ENCODE measurements around the gene PGBD2.

The PGBD2 gene

GRCh38 chr1:248906009-248906752 lies at the start of gene PGBD2:
TSS of gene PGBD2 (plus strand) at chr1:248906235. CDS start at chr1:248913863, 7,628 bp downstream.
- peak; percentile 82 for TF ChIP-seq CTCF (IDR thresholded peaks at IDR 0.05; ENCODE audit: borderline replicate concordance, insufficient read depth, low read depth, low read length)
- H3K4me3 ChIP-seq (ENCODE audit: low read depth, low read length) = peak within 1 kb of the TSS; percentile 93

- H3K4me3 ChIP-seq (ENCODE audit: low read depth, low read length) = peak overlapping the region; percentile 85
- TF ChIP-seq CTCF (IDR thresholded peaks at IDR 0.05; ENCODE audit: borderline replicate concordance, insufficient read depth, low read depth, low read length) = no peak
Measured at GRCh38 chr1:248857201-248857600, 48.8 kb upstream of the PGBD2 start.

- H3K4me3 ChIP-seq (ENCODE audit: low read depth, low read length) = peak overlapping the region; percentile 85
- TF ChIP-seq CTCF (IDR thresholded peaks at IDR 0.05; ENCODE audit: borderline replicate concordance, insufficient read depth, low read depth, low read length) = no peak
Measured at GRCh38 chr1:248857749-248858095, 48.3 kb upstream of the PGBD2 start.

- peak overlapping the region; percentile 85 for H3K4me3 ChIP-seq (ENCODE audit: low read depth, low read length)
- TF ChIP-seq CTCF (IDR thresholded peaks at IDR 0.05; ENCODE audit: borderline replicate concordance, insufficient read depth, low read depth, low read length) = peak; percentile 77
Measured at GRCh38 chr1:248858096-248858890, 47.7 kb upstream of the PGBD2 start.

- TF ChIP-seq CTCF (IDR thresholded peaks at IDR 0.05; ENCODE audit: borderline replicate concordance, insufficient read depth, low read depth, low read length) = no peak
Measured at GRCh38 chr1:248858891-248859889, 46.8 kb upstream of the PGBD2 start, which contains the start of gene ZNF692. TSS of gene ZNF692 (minus strand) at chr1:248859085. CDS start at chr1:248858309, 776 bp downstream.

GRCh38 chr1:248860007-248860406 lies 46.0 kb upstream of the PGBD2 start:
- H3K4me3 ChIP-seq (ENCODE audit: low read depth, low read length) = no peak overlapping the region
- no peak for TF ChIP-seq CTCF (IDR thresholded peaks at IDR 0.05; ENCODE audit: borderline replicate concordance, insufficient read depth, low read depth, low read length)

More at GRCh38 chr1:248858891-248859889, 46.8 kb upstream of the PGBD2 start, which contains the start of gene ZNF692:
- H3K4me3 ChIP-seq (ENCODE audit: low read depth, low read length) = peak within 1 kb of the TSS; percentile 85

Data from GM12875 (cell line).